B cell (primary cell): ENCODE data around the gene SEMA3E.

Source experiments
- CTCF ChIP-seq: fragments of 200-600 bp; IDR thresholded peaks from one replicate; pipeline ENCODE4 v1.8.0; 2022; ENCODE audit warnings: antibody characterized with exemption, mild to moderate bottlenecking
- EZH2 ChIP-seq: IDR thresholded peaks from 2 replicates; pipeline ENCODE4 v1.6.1; 2012; ENCODE audit warnings: borderline replicate concordance, low read depth, mild to moderate bottlenecking, moderate library complexity, low read length; ENCODE audit not compliant: insufficient read depth, poor library complexity, severe bottlenecking

DNA sequence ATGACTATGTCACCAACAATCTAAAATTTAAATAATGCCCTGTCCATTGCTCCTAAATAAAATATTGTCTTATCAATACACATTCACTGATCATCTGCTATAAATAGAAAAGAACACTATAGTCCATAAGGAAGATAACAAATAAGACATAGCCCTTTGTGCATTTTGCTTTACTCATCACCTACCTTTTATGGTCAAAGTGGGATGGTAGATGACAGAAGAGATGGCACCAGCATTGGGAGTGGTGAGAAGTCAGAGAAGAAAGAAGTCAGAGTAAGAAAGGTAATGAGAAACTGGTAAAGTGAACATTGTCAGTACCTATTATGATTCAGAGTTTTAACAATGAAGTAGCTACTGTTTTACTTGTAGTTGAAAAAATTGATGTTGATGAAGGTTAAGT lies 31.1 kb downstream of the SEMA3E start:
- TF ChIP-seq EZH2: no peak
- no peak for TF ChIP-seq CTCF
